ENCODE data around the gene SLC12A3.

DNA sequence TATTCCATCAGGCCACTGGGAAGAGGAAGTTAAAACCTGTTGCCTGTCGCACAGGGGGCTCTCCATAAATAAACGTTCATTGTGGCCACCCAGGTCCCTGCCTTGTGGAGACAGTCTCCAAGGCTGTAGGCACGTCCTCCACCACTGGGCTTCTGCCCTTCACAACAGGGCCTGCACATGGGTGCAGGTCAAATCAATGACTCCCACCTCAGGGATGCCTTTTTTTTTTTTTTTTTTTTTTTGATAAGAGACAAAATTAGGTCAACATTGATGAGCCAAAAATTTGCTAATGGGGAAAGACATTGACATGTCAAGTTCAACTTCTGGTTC, 12.6 kb upstream of the SLC12A3 start:
- no peak for TF ChIP-seq TOX (CRISPR knock-in tag; IDR thresholded peaks at IDR 0.05; ENCODE audit: borderline replicate concordance)
- no peak for TF ChIP-seq BACH2 (CRISPR knock-in tag; IDR thresholded peaks at IDR 0.05; ENCODE audit: borderline replicate concordance)
- TF ChIP-seq ZFP30 (CRISPR knock-in tag; IDR thresholded peaks at IDR 0.05): no peak
- TF ChIP-seq, protein P1, sequence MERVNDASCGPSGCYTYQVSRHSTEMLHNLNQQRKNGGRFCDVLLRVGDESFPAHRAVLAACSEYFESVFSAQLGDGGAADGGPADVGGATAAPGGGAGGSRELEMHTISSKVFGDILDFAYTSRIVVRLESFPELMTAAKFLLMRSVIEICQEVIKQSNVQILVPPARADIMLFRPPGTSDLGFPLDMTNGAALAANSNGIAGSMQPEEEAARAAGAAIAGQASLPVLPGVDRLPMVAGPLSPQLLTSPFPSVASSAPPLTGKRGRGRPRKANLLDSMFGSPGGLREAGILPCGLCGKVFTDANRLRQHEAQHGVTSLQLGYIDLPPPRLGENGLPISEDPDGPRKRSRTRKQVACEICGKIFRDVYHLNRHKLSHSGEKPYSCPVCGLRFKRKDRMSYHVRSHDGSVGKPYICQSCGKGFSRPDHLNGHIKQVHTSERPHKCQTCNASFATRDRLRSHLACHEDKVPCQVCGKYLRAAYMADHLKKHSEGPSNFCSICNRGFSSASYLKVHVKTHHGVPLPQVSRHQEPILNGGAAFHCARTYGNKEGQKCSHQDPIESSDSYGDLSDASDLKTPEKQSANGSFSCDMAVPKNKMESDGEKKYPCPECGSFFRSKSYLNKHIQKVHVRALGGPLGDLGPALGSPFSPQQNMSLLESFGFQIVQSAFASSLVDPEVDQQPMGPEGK (CRISPR knock-in tag; IDR thresholded peaks at IDR 0.05; ENCODE audit: borderline replicate concordance): no peak
- TF ChIP-seq, protein P2, sequence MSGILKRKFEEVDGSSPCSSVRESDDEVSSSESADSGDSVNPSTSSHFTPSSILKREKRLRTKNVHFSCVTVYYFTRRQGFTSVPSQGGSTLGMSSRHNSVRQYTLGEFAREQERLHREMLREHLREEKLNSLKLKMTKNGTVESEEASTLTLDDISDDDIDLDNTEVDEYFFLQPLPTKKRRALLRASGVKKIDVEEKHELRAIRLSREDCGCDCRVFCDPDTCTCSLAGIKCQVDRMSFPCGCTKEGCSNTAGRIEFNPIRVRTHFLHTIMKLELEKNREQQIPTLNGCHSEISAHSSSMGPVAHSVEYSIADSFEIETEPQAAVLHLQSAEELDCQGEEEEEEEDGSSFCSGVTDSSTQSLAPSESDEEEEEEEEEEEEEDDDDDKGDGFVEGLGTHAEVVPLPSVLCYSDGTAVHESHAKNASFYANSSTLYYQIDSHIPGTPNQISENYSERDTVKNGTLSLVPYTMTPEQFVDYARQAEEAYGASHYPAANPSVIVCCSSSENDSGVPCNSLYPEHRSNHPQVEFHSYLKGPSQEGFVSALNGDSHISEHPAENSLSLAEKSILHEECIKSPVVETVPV (CRISPR knock-in tag; IDR thresholded peaks at IDR 0.05): no peak
- no peak for TF ChIP-seq ZNF8 (CRISPR knock-in tag; IDR thresholded peaks at IDR 0.05)
- no peak for TF ChIP-seq PPARA (CRISPR knock-in tag; IDR thresholded peaks at IDR 0.05; ENCODE audit: borderline replicate concordance)
- no peak for TF ChIP-seq ARNTL (CRISPR knock-in tag; IDR thresholded peaks at IDR 0.05; ENCODE audit: borderline replicate concordance, low read depth)
- no peak for TF ChIP-seq TCF4 (CRISPR knock-in tag; IDR thresholded peaks at IDR 0.05; ENCODE audit: borderline replicate concordance)
- TF ChIP-seq, protein P3, sequence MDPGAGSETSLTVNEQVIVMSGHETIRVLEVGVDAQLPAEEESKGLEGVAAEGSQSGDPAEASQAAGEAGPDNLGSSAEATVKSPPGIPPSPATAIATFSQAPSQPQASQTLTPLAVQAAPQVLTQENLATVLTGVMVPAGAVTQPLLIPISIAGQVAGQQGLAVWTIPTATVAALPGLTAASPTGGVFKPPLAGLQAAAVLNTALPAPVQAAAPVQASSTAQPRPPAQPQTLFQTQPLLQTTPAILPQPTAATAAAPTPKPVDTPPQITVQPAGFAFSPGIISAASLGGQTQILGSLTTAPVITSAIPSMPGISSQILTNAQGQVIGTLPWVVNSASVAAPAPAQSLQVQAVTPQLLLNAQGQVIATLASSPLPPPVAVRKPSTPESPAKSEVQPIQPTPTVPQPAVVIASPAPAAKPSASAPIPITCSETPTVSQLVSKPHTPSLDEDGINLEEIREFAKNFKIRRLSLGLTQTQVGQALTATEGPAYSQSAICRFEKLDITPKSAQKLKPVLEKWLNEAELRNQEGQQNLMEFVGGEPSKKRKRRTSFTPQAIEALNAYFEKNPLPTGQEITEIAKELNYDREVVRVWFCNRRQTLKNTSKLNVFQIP (CRISPR knock-in tag; IDR thresholded peaks at IDR 0.05; ENCODE audit: borderline replicate concordance, low read depth): no peak

Data from SK-N-SH treated with all-trans-retinoic acid at 6 μM for 48 hours (cell line).